GM18508 (cell line): ENCODE data around the gene RANBP17.
"Not testable (repeated sequence)": the region's sequence is repeated elsewhere in the genome, so short reads cannot be mapped to it uniquely, and the experiment has no call there.

Experiments used
- ATAC-seq: cut with Tn5 transposase; IDR thresholded peaks from one replicate; pipeline ENCODE4 v1.9.1; 2021; ENCODE audit warnings: moderate number of reproducible peaks; ENCODE audit not compliant: insufficient read depth, unreplicated experiment

Gene RANBP17

DNA sequence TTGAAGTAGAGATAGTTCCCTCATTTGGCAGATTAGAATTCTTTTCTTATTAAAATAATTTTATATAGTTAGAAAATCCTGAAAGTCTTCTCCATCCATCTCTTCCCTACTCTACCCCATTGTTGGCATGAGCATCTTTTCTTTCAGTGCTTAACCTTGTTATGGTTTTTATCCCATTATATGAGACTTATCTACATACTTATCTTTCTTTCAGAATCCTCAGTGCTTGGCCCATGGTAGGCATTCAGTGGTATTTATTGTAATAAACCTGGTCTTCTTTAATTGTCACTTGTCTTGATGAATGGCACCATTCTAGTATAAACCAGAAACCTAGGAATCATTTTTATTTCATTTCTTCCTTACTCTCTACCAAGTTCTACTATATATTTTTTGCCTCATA, 277.4 kb downstream of the RANBP17 start:
- no peak for ATAC-seq

- no peak for ATAC-seq
Observed at GRCh38 chr5:171142617-171143016, 280.8 kb downstream of the RANBP17 start.

- ATAC-seq: no peak
Observed at GRCh38 chr5:171143171-171143570, 281.4 kb downstream of the RANBP17 start.

DNA sequence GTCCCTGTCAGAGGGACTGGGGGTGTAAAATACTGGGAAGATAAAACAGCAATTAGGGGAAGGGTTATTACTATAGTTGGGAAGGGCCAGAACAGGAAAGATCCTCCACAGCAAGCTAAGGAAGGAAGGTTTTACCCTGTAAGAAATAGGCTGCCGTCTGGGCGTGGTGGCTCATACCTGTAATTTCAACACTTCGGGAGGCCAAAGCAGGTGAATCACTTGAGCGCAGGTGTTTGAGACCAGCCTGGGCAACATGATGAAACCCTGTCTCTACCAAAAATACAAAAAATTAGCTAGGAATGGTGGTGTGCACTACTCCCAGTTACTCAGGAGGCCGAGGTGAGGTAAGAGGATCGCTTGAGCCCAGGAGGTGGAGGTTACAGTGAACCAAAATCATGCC, 282.1 kb downstream of the RANBP17 start:
- no peak for ATAC-seq

DNA sequence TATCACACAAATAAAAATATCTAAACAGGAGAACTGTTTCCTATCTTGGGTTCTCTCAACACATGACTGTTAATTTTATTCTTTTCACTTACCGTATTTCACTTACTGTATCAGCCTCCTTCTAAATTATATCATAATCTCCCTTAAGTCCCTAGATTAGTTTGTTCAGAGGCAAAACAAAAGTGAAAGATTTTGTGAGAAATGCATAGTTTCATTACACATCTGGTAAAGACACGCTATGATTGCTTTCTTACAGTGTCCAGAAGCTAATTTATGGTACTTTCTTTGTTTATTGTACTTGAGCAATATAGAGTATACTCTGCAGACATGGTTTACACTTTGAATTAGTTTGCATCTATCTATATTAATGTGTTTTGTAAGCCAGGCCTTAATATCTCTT, 287.5 kb downstream of the RANBP17 start:
- no peak for ATAC-seq

DNA sequence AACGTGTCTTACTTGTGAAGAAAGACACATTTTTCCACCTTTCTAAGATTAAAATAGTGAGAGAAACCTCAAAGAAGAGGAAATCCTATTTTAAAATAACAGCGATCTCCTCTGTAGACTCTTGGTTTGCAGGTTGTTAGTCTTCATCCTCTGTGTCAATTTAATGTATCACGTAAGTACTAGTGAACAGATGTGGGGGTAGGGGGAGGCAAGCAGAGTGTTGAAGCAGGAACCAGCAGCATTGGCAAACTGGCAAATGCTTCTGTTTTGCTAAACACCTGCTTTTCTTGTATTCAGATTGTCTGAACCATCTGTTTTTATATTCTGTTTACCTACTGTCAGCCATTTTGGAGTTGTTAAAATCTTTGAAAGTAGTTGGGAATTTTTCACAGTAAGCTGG, 288.0 kb downstream of the RANBP17 start:
- ATAC-seq: no peak

DNA sequence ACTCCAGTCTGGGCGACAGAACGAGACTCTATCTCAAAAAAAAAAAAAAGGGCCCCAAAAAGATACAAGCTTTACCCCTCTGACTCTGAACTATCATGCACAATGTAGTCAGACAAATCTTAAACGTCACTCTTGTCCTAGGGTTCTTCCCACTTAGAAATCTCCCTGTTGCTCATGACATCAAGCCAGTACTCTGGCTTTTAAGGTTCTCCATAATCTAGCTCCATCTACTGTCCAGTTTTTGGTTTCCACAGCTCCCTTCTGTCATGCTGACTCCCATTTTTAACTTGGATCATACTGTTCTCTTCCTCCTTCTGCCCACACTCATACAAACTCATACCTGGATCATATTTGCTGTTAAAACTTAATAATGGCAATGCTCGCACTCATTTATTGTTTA, 290.6 kb downstream of the RANBP17 start:
- no peak for ATAC-seq

GRCh38 chr5:171155621-171156020, 293.8 kb downstream of the RANBP17 start:
- ATAC-seq: no peak

DNA sequence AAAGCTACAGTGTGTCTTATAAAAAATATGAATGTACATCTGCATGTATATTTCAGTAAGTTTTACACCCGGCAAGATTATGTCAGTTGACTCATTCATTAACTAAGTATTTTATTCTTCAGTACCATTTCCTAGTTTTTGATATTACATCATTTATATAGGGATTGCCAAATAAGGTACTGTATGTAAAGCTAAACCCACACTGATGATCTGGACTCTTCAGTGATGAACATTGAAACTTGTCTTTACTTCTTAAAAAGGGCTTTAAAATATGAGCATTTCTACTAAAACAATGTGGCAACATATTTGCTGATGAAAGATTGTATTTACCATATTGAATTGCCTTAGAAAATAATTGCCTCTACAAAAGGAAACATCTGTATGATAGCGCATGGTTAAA, 295.5 kb downstream of the RANBP17 start:
- no peak for ATAC-seq

DNA sequence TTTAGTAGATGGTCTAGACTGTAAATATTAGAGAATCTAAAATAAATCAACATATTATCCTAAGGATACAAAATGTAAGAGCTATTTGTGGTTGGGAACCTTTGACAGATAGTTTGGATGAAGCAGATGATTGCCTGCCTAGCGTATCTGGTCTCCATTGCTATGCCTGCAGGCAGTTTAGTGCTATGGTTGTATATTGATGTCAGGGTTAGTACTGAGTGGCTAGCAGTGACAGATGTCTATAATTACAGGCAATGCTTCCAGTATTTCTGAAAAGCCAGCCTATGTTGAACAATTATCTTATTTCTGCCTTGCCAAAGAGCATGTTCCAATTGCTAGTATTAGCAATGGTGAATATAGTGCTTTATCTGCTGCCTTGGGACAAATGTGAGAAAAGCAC, 296.0 kb downstream of the RANBP17 start:
- ATAC-seq: no peak

DNA sequence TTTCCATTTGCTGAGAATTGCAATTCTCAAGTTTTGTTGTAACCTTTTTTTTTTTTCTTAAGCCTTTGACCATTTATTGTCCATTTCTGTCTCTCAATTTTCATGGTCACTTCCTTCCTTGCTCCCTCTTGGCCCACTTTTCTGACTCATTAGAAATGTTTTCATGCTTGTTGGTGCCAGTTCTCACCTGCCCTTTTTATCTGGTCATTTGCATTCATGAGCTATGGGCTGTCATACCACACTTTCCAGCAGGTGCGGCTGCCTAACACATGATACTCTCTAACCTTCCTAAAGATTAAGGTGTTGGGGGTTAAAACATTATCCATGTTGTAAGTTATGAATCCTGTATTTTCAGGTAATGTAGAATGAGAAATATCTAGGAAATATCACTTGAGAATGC, 296.8 kb downstream of the RANBP17 start:
- ATAC-seq: no peak

GRCh38 chr5:171162165-171162564, 300.3 kb downstream of the RANBP17 start:
- no peak for ATAC-seq

- no peak for ATAC-seq
Observed at GRCh38 chr5:171162596-171162995, 300.8 kb downstream of the RANBP17 start.

DNA sequence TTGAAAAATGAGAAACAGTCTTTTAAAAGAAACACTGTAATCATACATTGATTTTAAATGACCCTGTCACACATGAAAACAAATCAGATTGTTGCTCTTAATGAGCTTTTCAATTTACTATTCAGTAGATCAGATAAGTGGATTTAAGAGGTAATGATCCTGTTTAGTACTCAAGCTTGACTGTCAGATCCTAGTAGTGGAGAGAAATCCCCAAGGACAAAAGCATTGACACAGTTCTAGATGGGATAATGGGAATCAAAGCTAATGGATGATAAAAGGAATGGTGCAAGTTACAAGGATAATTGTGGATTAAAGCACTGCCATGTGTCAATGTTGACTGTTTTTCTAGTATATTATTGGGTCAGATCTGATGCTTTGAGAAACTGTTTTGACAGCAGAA, 304.9 kb downstream of the RANBP17 start:
- no peak for ATAC-seq

DNA sequence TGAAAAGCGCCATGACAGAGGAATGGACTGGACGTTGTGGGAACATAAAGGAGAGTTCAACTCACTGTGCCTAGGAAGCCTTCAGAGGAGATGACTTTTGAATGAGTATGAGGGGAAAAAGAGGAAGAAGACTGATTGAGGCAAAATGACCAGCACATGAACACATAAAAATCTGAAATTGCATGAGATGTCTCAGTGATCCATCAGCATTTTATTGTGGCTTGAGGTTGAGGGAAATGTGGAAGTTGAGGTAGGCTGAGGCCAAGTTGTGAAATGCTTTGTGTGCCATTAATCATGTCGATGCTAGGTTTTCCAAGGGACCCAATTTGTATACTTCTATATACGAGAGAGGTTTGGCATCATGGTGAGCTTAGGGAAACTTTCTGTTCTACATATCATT, 306.4 kb downstream of the RANBP17 start:
- ATAC-seq: no peak

DNA sequence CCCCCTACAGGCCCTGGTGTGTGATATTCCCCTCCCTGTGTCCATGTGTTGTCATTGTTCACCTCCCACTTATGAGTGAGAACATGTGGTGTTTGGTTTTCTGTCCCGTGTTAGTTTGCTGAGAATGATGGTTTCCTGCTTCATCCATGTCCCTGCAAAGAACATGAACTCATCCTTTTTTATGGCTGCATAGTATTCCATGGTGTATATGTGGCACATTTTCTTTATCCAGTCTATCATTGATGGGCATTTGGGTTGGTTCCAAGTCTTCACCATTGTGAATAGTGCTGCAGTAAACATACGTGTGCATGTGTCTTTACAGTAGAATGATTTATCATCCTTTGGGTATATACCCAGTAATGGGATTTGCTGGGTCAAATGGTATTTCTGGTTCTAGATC, 313.1 kb downstream of the RANBP17 start:
- ATAC-seq: not testable (repeated sequence)

- ATAC-seq: no peak
Observed at GRCh38 chr5:171175746-171176145, 313.9 kb downstream of the RANBP17 start.

- not testable (repeated sequence) for ATAC-seq
Observed at GRCh38 chr5:171178190-171178589, 316.4 kb downstream of the RANBP17 start.

DNA sequence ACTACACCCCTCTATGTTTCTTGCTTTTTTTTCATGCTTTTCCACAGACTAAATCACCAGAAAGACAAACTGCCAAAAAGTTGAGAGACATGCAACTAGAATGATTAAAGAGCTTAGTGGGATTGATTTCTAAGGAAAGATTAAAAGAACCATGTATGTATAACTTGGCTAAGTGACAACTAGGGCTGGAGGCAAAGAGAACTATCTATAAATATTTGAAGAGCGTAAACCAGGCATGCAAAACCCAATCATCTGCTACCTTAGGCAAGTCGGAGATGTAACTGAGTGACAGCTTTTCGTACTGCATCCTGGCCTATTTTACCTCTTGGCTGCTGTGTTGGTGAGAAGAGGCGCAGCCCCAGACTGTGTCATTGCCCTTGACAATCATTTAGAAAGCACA, 326.2 kb downstream of the RANBP17 start:
- ATAC-seq: no peak

- ATAC-seq: no peak
Observed at GRCh38 chr5:171189442-171189841, 327.6 kb downstream of the RANBP17 start.

DNA sequence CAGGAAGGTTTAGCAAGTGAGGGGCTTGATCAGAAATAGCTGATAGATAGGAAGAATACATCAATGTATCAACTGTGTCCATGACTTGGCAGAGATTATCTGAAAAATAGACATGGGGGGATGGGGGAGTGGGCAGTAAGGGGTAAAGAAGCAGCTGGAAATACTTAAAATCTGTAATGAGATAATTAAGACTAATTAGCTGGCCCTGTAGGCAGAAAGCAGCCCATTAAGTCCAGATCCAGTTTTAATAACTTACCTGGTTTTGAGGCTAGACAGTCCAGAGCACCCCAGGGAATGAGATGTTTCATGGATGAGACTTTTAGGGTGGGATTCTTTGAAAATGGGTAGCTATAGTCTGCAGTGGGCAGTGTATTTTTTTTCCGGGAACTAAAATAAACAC, 330.3 kb downstream of the RANBP17 start:
- ATAC-seq: no peak

DNA sequence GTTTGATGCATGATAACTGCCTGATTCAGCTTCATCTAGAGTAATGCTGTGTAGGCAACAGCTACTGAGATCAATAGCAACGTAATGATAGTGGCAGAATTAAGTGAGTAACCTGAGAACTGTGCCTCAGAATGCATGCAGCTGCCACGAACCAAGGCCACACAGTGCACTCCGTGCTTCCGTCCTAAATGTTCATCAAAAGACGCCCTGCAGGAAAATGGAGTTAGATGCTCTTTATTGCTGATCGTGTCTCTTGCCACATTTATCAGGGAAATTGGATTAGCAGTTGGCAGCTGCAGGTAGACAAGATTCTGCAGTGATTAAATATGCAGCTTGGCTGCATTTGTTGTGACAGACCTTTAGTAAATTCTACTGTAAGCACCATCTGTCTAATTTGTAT, 339.5 kb downstream of the RANBP17 start:
- ATAC-seq: no peak

- ATAC-seq: no peak
Observed at GRCh38 chr5:171205375-171205774, 343.6 kb downstream of the RANBP17 start.
